Measurements from ENCODE around the gene TNFRSF25. TPM values are rescaled to one million over a fixed set of nuclear protein-coding genes. Genes with fewer than 3 reads are reported as not detected.

TNFRSF25 gene
- total and polyA plus RNA-seq, 2 donors (not counting 3 experiments of a cell fraction or from before 2014, with no cell fraction given): 33.9 to 38.8 TPM

GRCh38 chr1:6464915-6465314 is 1.1 kb downstream of the TNFRSF25 start:
- intact Hi-C loops (cut with micrococcal nuclease): no loop called here
- POLR2A ChIA-PET: interaction anchor here (0.6 kb wide), 1 partner anchor 116 kb away, joined by 5 read pairs; no protein-coding TSS in a partner anchor

More at GRCh38 chr1:6464915-6465314, 1.1 kb downstream of the TNFRSF25 start:
- Histone ChIP-seq H3K4me1 (ENCODE audit: control insufficient read depth, extremely low read depth, insufficient read depth, low read length) (no peaks in the 10 kb centered on the region), H3K27ac (ENCODE audit: insufficient read depth, low read depth, low read length) (no peak overlapping the region), H3K27me3 (ENCODE audit: control insufficient read depth in 2 of 2, insufficient read depth in 2 of 2, low read length in 2 of 2) (no peaks in the 10 kb centered on the region), H3K4me3 (replicated peaks in 1 of 3; ENCODE audit: insufficient read depth in 1 of 3, low read depth in 1 of 3, low read length in 3 of 3) (no peak overlapping the region), H3K9ac (replicated peaks; ENCODE audit: extremely low read depth, insufficient read depth, low read length) (no peak overlapping the region), H3K79me2 (ENCODE audit: control insufficient read depth, insufficient read depth, low read length) (no peaks in the 10 kb centered on the region), H2AFZ (ENCODE audit: low read depth, low read length) (no peak overlapping the region), H3K9me1 (replicated peaks; ENCODE audit: control insufficient read depth, extremely low read depth, insufficient read depth, low read length) (no peaks in the 10 kb centered on the region), H3K9me3 (replicated peaks; ENCODE audit: control insufficient read depth, insufficient read depth, low read length) (no peaks in the 10 kb centered on the region), H3K36me3 (ENCODE audit: control insufficient read depth in 2 of 2, extremely low read depth in 1 of 2, insufficient read depth in 2 of 2, low read length in 2 of 2) (peaks cover 12 to 40% of the 10 kb centered on the region in 2 experiments), H3K4me2 (ENCODE audit: insufficient read depth, low read length) (no peak overlapping the region), H4K20me1 (replicated peaks; ENCODE audit: control insufficient read depth, extremely low read depth, insufficient read depth, low read length) (no peaks in the 10 kb centered on the region)
- CTCF ChIA-PET: no interaction called here
- DNase-seq (ENCODE audit: low read depth, low spot score) (no peak), FAIRE-seq (no peak)
- BruUV-seq (replicated peaks): no TSS peak
- dilution Hi-C loops (cut with MboI; ENCODE audit: extremely low pct_ligation_motif_present, low sequenced_read_pairs): no loop called here
- TF ChIP-seq FOS (IDR thresholded peaks at IDR 0.05; ENCODE audit: borderline replicate concordance, insufficient read depth, low read length) (no peak), MAX (IDR thresholded peaks at IDR 0.05; ENCODE audit: insufficient read depth, insufficient read length) (no peak), POLR2AphosphoS5 (IDR thresholded peaks at IDR 0.05; ENCODE audit: insufficient read depth, low read depth, low read length) (no peak), MYC (IDR thresholded peaks at IDR 0.05; ENCODE audit: low read depth, low read length) (no peak), CTCF (IDR thresholded peaks at IDR 0.05; ENCODE audit: extremely low read depth in 1 of 2, insufficient read depth in 1 of 2, low read depth in 1 of 2, low read length in 2 of 2) (no peak), GATA2 (IDR thresholded peaks at IDR 0.05; ENCODE audit: insufficient read depth, insufficient read length, low read depth, low read length) (no peak), EZH2 (IDR thresholded peaks at IDR 0.05; ENCODE audit: borderline replicate concordance, low read depth, low read length, severe bottlenecking) (no peak), POLR2A (IDR thresholded peaks at IDR 0.05; ENCODE audit: low read depth, low read length) (no peak)
